K562 (cell line): Measurements from ENCODE around the gene ASB13. TPM values are rescaled to one million over a fixed set of nuclear protein-coding genes. Genes with fewer than 3 reads are reported as not detected.

ENCODE experiments used
- ARID2 ChIP-seq: fragments of 450-650 bp; IDR thresholded peaks from 2 replicates; pipeline ENCODE4 v1.6.1; 2017; ENCODE audit warnings: antibody characterized with exemption, mild to moderate bottlenecking
- BACH1 ChIP-seq: fragments of 200-800 bp; sonication (Bioruptor generic); IDR thresholded peaks from 2 replicates; pipeline ENCODE4 v1.6.1; 2016; ENCODE audit warnings: missing genetic modification characterization, missing compliant biosample characterization
- ELF4 ChIP-seq: fragments of 450-650 bp; formaldehyde crosslinking; IDR thresholded peaks from 2 replicates; pipeline ENCODE4 v1.4.0; 2022; ENCODE audit warnings: missing genetic modification characterization
- MIER1 ChIP-seq: fragments of 450-650 bp; IDR thresholded peaks from 2 replicates; pipeline ENCODE4 v1.6.1; 2016; ENCODE audit warnings: antibody characterized with exemption, mild to moderate bottlenecking, low read depth
- ZNF212 ChIP-seq: fragments of 450-650 bp; formaldehyde crosslinking; IDR thresholded peaks from 2 replicates; pipeline ENCODE4 v1.4.0; 2020; ENCODE audit warnings: mild to moderate bottlenecking
- polyA plus RNA-seq, 8 experiments: library from polyadenylated mRNA; depleted of rRNA in 4 of 8; stranded (reverse) in 5 of 8; unstranded in 3 of 8; fragments of >200 nt; fragmentation: Nextera tagmentation in 2 of 8; fragmentation: Illumina TruSeq in 1 of 8; extraction: Ambion mirVana in 2 of 8; extraction: Trizol in 1 of 8; gene quantifications; 2 replicates each; pipeline versions ENCODE4 v1.2.1 to v1.2.3, GENCODE V29; 2011 to 2014; ENCODE audit warnings: inconsistent platforms in 1 of 8, missing spikeins in 1 of 8
- total RNA-seq, 7 experiments: library from RNA; depleted of rRNA in 6 of 7; stranded (reverse); fragments of >200 nt in 6 of 7; fragmentation: Illumina TruSeq in 2 of 7; extraction: Trizol in 2 of 7; gene quantifications; 2 replicates each; pipeline versions ENCODE4 v1.2.1 to v1.2.3, GENCODE V29; 2011 to 2021; ENCODE audit warnings: low replicate concordance in 1 of 7
- TF ChIP-seq, protein P1 (sequence below): fragments of 450-650 bp; IDR thresholded peaks from 2 replicates; pipeline ENCODE4 v1.6.1; 2016; ENCODE audit warnings: antibody characterized with exemption
- TF ChIP-seq, protein P2 (sequence below): fragments of 250-450 bp; sonication (Bioruptor Pico); IDR thresholded peaks from 2 replicates; pipeline ENCODE4 v1.5.0; 2021; ENCODE audit warnings: mild to moderate bottlenecking, moderate library complexity
- TF ChIP-seq, protein P3 (sequence below): fragments of 450-650 bp; IDR thresholded peaks from 2 replicates; pipeline ENCODE4 v1.6.1; 2016; ENCODE audit warnings: low read depth, mild to moderate bottlenecking, moderate library complexity

The ASB13 gene
- total and polyA plus RNA-seq, 9 of the 15 experiments (the other 6 are each of a cell fraction or from before 2014, with no cell fraction given): 5.2 to 28.8 (median 16.9) TPM

DNA sequence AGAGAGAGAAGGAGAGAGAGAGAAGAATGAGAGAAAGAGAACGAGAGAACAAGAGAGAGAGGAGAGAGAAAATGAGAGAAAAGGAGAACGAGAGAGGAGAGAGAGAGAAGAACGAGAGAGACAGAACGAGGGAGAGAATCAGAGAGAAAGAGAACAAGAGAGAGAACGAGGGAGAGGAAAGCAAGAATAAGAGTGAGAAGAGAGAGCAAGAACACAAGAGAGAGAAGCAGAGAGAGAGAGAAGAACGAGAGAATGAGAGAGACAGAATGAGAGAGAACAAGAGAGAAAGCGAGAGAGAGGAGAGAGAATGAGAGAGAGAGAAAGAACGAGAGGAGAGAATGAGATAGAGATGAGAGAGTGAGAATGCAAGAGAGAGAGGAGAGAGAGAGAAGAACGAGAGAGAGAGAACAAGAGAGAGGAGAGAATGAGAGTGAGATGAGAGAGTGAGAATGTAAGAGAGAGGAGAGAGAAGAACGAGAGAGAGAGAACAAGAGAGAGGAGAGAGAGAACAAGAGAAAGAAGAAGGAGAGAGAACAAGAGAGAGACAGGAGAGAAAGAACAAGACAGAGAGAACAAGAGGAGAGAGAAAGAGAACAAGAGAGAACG, 68.2 kb downstream of the ASB13 start (continued):
- TF ChIP-seq, protein P1, sequence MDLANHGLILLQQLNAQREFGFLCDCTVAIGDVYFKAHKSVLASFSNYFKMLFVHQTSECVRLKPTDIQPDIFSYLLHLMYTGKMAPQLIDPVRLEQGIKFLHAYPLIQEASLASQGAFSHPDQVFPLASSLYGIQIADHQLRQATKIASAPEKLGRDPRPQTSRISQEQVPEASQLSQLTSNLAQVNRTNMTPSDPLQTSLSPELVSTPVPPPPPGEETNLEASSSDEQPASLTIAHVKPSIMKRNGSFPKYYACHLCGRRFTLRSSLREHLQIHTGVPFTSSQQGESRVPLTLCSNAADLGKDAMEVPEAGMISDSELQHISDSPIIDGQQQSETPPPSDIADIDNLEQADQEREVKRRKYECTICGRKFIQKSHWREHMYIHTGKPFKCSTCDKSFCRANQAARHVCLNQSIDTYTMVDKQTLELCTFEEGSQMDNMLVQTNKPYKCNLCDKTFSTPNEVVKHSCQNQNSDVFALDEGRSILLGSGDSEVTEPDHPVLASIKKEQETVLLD: peak; percentile 57; the same call in 1 of the 2 replicates
- TF ChIP-seq BACH1 (tag) (no peak), ARID2 (0 out of 2 replicates have a peak, but pooled peaks have one; percentile 27), ELF4 (CRISPR knock-in tag) (peak; percentile 52; the same call in 1 of the 2 replicates), MIER1 (0 out of 2 replicates have a peak, but pooled peaks have one; percentile 28), ZNF212 (CRISPR knock-in tag) (no peak; the same call in 1 of the 2 replicates)
- TF ChIP-seq, protein P2, sequence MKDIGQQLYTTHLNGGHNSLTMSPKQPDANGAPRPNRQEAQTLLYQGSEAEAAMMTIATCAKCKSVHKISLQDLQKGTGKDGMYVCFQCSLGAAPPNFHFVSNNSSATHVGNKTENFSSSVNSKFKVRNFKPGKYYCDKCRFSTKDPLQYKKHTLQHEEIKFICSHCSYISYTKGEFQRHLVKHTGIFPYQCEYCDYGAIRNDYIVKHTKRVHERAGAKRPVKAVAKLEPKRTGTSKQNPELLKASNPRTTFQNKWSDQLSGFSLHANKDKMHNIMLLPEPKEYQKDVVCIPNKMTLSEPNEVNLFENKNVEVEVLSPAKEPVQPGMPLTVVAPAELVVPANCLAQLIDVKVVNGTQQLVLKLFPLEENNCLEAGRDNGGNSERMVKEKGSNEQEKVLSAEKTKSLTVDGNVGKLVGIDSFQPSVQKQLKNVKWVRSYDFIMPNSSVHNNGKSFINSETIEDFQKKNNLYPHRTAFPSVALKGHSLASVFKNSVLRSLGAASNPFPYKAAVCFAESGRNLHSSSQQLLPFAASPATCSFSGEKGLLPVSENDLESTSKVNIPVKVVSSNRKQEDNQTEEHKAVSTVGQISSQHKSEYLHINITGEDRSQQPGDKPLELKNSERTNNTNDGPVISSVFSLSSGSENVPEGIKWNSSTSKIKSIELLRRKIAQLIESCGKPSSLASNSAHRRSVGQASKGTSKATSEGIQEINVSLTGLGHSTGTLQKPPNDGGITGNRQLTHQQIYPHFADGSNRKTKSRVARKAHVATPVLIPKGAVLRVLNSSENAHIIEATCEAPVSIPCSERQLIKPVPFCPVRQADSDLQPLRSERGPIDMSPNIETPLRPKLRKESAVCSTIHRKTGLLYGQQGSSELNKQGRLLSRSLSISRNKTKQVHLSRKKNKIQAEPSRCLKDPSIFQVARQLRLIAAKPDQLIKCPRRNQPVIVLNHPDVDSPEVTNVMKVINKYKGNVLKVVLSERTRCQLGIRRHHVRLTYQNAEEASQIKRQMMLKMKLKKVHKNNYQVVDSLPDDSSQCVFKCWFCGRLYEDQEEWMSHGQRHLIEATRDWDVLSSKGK (CRISPR knock-in tag): no peak
- TF ChIP-seq, protein P3, sequence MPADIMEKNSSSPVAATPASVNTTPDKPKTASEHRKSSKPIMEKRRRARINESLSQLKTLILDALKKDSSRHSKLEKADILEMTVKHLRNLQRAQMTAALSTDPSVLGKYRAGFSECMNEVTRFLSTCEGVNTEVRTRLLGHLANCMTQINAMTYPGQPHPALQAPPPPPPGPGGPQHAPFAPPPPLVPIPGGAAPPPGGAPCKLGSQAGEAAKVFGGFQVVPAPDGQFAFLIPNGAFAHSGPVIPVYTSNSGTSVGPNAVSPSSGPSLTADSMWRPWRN: no peak
